GM19351 (cell line): ENCODE measurements around the gene PCDHA10.
"Not testable (repeated sequence)": the region's sequence is repeated elsewhere in the genome, so short reads cannot be mapped to it uniquely, and the experiment has no call there.

Source experiments
- ATAC-seq: cut with Tn5 transposase; IDR thresholded peaks from one replicate; pipeline ENCODE4 v1.9.1; 2021; ENCODE audit warnings: mild to moderate bottlenecking, moderate library complexity; ENCODE audit not compliant: unreplicated experiment

PCDHA10 gene

GRCh38 chr5:140842798-140843733, 12.6 kb upstream of the PCDHA10 start:
- no peak for ATAC-seq

- not testable (repeated sequence) for ATAC-seq
Measured at GRCh38 chr5:140848139-140849102, 7.3 kb upstream of the PCDHA10 start, which contains the start of gene PCDHA9. TSS of gene PCDHA9 (plus strand) at chr5:140848382. CDS start at chr5:140848496, 114 bp downstream.

DNA sequence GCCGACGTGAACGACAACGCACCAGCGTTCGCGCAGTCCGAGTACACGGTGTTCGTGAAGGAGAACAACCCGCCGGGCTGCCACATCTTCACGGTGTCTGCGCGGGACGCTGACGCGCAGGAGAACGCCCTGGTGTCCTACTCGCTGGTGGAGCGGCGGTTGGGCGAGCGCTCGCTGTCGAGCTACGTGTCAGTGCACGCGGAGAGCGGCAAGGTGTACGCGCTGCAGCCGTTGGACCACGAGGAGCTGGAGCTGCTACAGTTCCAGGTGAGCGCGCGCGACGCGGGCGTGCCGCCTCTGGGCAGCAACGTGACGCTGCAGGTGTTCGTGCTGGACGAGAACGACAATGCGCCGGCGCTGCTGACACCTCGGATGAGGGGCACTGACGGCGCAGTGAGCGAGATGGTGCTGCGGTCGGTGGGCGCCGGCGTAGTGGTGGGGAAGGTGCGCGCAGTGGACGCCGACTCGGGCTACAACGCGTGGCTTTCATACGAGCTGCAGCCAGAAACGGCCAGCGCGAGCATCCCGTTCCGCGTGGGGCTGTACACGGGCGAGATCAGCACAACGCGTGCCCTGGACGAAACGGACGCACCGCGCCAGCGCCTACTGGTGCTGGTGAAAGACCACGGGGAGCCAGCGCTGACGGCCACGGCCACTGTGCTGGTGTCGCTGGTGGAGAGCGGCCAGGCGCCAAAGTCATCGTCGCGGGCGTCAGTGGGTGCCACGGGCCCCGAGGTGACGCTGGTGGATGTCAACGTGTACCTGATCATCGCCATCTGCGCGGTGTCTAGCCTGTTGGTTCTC, 5.7 kb upstream of the PCDHA10 start:
- ATAC-seq, result not testable (repeated sequence)

DNA sequence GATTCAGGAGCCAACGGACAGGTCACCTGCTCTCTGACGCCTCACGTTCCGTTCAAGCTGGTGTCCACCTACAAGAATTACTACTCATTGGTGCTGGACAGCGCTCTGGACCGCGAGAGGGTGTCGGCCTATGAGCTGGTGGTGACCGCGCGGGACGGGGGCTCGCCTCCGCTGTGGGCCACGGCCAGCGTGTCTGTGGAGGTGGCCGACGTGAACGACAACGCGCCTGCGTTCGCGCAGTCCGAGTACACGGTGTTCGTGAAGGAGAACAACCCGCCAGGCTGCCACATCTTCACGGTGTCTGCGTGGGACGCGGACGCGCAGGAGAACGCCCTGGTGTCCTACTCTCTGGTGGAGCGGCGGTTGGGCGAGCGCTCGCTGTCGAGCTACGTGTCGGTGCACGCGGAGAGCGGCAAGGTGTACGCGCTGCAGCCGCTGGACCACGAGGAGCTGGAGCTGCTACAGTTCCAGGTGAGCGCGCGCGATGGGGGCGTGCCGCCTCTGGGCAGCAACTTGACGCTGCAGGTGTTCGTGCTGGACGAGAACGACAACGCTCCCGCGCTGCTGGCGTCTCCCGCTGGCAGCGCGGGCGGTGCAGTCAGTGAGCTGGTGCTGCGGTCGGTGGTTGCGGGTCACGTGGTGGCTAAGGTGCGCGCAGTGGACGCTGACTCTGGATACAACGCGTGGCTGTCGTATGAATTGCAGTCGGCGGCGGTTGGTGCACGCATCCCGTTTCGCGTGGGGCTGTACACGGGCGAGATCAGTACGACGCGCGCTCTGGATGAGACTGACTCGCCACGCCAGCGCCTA, 1.7 kb downstream of the PCDHA10 start:
- ATAC-seq, result no peak

GRCh38 chr5:140857987-140858240, 2.2 kb downstream of the PCDHA10 start:
- ATAC-seq, result no peak

GRCh38 chr5:140862441-140863295, 7.0 kb downstream of the PCDHA10 start:
- no peak for ATAC-seq

DNA sequence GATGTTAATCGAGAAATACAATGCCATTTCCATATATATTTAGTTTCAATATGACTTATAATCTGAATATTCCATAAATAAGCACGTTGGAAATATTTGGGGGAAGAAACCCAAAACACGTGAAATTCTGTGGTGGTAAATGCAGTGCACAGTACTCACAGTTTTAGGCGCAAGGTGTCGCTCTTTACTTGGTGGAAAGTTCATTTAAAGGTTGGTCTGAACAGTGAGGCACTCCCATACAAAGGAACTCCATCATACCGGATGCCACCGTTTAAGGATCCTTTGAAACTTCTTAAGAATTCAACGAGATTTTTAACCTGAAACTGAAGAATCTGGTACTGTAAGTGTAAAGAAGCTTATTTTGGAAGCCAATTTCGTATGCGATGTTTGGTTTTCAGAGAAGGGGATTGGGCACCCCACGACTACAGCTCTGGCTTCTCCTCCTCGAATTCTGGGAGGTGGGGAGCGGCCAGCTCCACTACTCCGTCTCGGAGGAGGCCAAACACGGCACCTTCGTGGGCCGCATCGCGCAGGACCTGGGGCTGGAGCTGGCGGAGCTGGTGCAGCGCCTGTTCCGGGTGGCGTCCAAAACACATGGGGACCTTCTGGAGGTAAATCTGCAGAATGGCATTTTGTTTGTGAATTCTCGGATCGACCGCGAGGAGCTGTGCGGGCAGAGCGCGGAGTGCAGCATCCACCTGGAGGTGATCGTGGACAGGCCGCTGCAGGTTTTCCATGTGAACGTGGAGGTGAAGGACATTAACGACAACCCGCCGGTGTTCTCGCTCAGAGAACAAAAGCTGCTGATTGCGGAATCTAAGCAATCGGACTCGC, 13.2 kb downstream of the PCDHA10 start, which contains the start of gene PCDHA11:
Gene PCDHA11 (plus strand): TSS at position 237 of the 834 bp plus-strand sequence. CDS start 147 bp downstream, at position 384.
- ATAC-seq, result no peak

GRCh38 chr5:140869555-140869886, 13.8 kb downstream of the PCDHA10 start:
- no peak for ATAC-seq

DNA sequence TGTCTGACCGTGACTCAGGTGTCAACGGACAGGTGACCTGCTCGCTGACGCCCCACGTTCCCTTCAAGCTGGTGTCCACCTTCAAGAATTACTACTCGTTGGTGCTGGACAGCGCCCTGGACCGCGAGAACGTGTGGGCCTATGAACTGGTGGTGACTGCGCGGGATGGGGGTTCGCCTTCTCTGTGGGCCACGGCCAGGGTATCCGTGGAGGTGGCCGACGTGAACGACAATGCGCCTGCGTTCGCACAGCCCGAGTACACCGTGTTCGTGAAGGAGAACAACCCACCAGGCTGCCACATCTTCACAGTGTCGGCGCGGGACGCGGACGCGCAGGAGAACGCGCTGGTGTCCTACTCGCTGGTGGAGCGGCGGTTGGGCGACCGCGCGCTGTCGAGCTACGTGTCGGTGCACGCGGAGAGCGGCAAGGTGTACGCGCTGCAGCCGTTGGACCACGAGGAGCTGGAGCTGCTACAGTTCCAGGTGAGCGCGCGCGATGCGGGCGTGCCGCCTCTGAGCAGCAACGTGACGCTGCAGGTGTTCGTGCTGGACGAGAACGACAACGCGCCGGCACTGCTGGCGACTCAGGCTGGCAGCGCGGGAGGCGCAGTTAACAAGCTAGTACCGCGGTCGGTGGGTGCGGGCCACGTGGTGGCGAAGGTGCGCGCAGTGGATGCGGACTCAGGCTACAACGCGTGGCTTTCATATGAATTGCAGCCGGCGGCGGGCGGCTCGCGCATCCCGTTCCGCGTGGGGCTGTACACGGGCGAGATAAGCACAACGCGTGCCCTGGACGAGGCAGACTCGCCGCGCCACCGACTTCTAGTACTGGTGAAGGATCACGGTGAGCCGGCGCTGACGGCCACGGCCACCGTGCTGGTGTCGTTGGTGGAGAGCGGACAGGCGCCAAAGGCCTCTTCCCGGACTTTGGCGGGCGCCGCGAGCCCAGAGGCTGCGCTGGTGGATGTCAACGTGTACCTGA, 14.8 kb downstream of the PCDHA10 start:
- ATAC-seq, result no peak

GRCh38 chr5:140875085-140876065, 19.7 kb downstream of the PCDHA10 start, which contains the start of gene PCDHA12:
TSS of gene PCDHA12 (plus strand) at chr5:140875308. CDS start at chr5:140875473, 165 bp downstream.
- ATAC-seq, result no peak

DNA sequence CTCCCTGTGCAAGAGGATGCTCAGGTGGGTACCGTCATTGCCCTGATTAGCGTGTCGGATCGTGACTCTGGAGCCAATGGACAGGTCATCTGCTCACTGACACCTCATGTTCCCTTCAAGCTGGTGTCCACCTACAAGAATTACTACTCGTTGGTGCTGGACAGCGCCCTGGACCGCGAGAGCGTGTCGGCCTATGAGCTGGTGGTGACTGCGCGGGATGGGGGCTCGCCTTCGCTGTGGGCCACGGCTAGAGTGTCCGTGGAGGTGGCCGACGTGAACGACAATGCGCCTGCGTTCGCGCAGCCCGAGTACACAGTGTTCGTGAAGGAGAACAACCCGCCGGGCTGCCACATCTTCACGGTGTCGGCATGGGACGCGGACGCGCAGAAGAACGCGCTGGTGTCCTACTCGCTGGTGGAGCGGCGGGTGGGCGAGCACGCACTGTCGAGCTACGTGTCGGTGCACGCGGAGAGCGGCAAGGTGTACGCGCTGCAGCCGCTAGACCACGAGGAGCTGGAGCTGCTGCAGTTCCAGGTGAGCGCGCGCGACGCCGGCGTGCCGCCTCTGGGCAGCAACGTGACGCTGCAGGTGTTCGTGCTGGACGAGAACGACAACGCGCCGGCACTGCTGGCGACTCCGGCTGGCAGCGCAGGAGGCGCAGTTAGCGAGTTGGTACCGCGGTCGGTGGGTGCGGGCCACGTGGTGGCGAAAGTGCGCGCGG, 21.0 kb downstream of the PCDHA10 start:
- not testable (repeated sequence) for ATAC-seq

DNA sequence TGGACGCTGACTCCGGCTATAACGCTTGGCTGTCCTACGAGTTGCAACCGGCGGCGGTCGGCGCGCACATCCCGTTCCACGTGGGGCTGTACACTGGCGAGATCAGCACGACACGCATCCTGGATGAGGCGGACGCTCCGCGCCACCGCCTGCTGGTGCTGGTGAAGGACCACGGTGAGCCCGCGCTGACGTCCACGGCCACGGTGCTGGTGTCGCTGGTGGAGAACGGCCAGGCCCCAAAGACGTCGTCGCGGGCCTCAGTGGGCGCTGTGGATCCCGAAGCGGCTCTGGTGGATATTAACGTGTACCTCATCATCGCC, 21.5 kb downstream of the PCDHA10 start:
- ATAC-seq, result no peak

- no peak for ATAC-seq
Measured at GRCh38 chr5:140881889-140882590, 26.3 kb downstream of the PCDHA10 start, which contains the start of gene PCDHA13. TSS of gene PCDHA13 (plus strand) at chr5:140882124. CDS start at chr5:140882269, 145 bp downstream.

- no peak for ATAC-seq
Measured at GRCh38 chr5:140882591-140882899, 26.8 kb downstream of the PCDHA10 start.

DNA sequence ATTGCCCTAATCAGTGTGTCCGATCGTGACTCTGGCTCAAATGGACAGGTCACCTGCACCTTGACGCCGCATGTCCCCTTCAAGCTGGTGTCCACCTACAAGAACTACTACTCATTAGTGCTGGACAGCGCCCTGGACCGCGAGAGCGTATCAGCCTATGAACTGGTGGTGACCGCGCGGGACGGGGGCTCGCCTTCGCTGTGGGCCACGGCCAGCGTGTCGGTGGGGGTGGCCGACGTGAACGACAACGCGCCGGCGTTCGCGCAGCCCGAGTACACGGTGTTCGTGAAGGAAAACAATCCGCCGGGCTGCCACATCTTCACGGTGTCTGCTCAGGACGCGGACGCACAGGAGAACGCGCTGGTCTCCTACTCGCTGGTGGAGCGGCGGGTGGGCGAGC, 27.7 kb downstream of the PCDHA10 start:
- ATAC-seq, result no peak
